BLaER1 (cell line): ENCODE measurements around the gene ZNF157.
"Not testable (repeated sequence)": the region's sequence is repeated elsewhere in the genome, so short reads cannot be mapped to it uniquely, and the experiment has no call there.

Experiments
- H3K27ac ChIP-seq: shearing (Covaris generic); formaldehyde crosslinking; 2 replicates; pipeline ENCODE4 v1.8.1; 2022
- H3K27me3 ChIP-seq: shearing (Covaris generic); formaldehyde crosslinking; 2 replicates; pipeline ENCODE4 v1.8.1; 2022
- H3K36me3 ChIP-seq: shearing (Covaris generic); formaldehyde crosslinking; 2 replicates; pipeline ENCODE4 v1.8.1; 2022
- H3K4me1 ChIP-seq: shearing (Covaris generic); formaldehyde crosslinking; 2 replicates; pipeline ENCODE4 v1.8.1; 2022
- H3K4me2 ChIP-seq: shearing (Covaris generic); formaldehyde crosslinking; 2 replicates; pipeline ENCODE4 v1.8.1; 2022
- H3K4me3 ChIP-seq: shearing (Covaris generic); formaldehyde crosslinking; 2 replicates; pipeline ENCODE4 v1.8.1; 2022
- H3K9ac ChIP-seq: shearing (Covaris generic); formaldehyde crosslinking; 2 replicates; pipeline ENCODE4 v1.8.1; 2022
- H3K9me3 ChIP-seq: shearing (Covaris generic); formaldehyde crosslinking; 2 replicates; pipeline ENCODE4 v1.8.1; 2022
- H4K20me1 ChIP-seq: shearing (Covaris generic); formaldehyde crosslinking; 2 replicates; pipeline ENCODE4 v1.8.1; 2022
- Cebpa-rat ChIP-seq: shearing (Covaris generic); IDR thresholded peaks from 2 replicates; pipeline ENCODE4 v1.8.1; 2022

The ZNF157 gene

DNA sequence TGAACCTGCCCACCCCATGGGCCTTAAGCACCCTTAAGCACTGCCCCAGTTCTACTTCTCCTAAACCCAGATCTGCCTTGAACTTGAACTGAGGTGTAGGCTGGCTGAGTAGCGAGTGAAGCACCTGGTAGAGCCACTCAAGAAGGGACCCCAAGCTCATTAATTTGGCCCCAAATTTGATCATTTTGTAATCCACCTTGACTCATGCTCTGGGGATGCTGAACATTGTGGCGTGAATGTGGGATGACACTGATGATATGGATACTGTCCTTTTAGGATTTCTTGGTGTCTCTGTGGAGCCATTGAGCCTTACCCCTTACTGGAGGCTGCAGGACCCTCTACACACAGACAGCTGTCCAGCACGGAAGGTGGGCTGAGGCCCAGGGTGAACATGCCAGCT is at the start of gene ZNF157:
ZNF157 (plus strand) TSS at position 301 of the 400 bp plus-strand sequence; CDS start at position 392, 91 bp downstream.
- H3K4me2 ChIP-seq: no peak within 1 kb of the TSS
- no peaks in the 10 kb centered on the region for H3K4me1 ChIP-seq
- H3K27ac ChIP-seq: no peak within 1 kb of the TSS
- no peaks in the 10 kb centered on the region for H4K20me1 ChIP-seq
- no peak for TF ChIP-seq Cebpa-rat
- no peak within 1 kb of the TSS for H3K4me3 ChIP-seq
- H3K36me3 ChIP-seq: no peaks in the 10 kb centered on the region
- H3K9me3 ChIP-seq: peaks cover 19% of the 10 kb centered on the region
- H3K27me3 ChIP-seq: peaks cover 19% of the 10 kb centered on the region; the same call in 1 of the 2 replicates
- H3K9ac ChIP-seq: no peak within 1 kb of the TSS

DNA sequence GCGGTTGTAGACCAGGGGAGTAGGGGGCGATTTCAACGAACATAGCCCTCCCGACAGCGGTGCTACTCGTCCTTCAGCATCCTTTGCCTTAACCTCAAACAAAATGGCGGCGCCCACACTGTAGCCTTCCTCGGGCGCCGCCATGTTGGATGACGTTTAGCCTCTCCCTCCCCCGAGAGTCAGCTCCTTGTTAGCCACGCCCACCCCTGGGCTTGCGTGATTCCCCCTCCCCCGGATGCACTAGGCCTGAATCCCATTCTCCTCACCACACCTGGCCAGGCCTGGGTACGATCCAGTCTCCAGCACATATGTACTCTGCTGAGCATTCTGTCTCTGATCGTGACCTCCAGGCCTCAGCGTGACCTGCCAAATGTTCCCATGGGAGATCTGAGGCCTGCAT is 49.0 kb upstream of the ZNF157 start:
- no peak overlapping the region for H3K27ac ChIP-seq
- peaks cover 7% of the 10 kb centered on the region for H3K27me3 ChIP-seq
- no peak for TF ChIP-seq Cebpa-rat
- no peak overlapping the region for H3K9ac ChIP-seq
- H3K4me3 ChIP-seq: no peak overlapping the region
- H4K20me1 ChIP-seq: no peaks in the 10 kb centered on the region
- H3K36me3 ChIP-seq: no peaks in the 10 kb centered on the region
- H3K4me2 ChIP-seq: no peak overlapping the region
- no peaks in the 10 kb centered on the region for H3K4me1 ChIP-seq
- peaks cover 4% of the 10 kb centered on the region; the same call in 1 of the 2 replicates for H3K9me3 ChIP-seq

DNA sequence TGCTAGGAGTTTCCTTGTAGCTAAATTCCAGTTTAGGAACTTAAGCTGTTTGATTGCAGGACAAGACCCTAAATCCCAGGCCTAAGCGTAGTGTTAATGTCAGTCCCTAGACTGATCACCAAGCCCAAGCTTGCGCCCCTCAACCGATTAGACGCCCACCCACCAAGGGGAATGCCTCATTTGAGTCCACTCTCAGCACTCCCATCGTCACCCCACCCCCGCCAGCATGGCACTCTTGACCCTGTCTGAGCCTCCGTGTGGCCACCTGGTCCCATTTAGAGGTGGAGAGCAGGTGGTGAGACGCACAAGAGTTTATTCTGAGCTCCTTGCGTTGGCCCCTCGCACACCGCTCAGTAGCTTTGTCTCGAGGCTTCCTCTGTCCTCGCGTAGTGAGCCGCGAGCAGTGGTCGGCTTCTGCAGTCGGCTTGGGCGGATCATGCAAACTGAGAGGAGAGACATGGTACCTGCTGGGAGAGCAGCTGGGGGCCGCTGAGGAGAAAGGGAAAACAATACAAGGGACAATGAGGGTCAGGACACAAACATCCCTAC is 48.5 kb upstream of the ZNF157 start:
- no peak overlapping the region for H3K4me3 ChIP-seq
- H3K9ac ChIP-seq: no peak overlapping the region
- H3K4me1 ChIP-seq: no peaks in the 10 kb centered on the region
- no peaks in the 10 kb centered on the region for H3K36me3 ChIP-seq
- no peak overlapping the region for H3K4me2 ChIP-seq
- H3K27me3 ChIP-seq: peaks cover 2% of the 10 kb centered on the region; the same call in 1 of the 2 replicates
- TF ChIP-seq Cebpa-rat: no peak
- H3K27ac ChIP-seq: no peak overlapping the region
- no peaks in the 10 kb centered on the region for H4K20me1 ChIP-seq
- H3K9me3 ChIP-seq: peaks cover 4% of the 10 kb centered on the region; the same call in 1 of the 2 replicates

DNA sequence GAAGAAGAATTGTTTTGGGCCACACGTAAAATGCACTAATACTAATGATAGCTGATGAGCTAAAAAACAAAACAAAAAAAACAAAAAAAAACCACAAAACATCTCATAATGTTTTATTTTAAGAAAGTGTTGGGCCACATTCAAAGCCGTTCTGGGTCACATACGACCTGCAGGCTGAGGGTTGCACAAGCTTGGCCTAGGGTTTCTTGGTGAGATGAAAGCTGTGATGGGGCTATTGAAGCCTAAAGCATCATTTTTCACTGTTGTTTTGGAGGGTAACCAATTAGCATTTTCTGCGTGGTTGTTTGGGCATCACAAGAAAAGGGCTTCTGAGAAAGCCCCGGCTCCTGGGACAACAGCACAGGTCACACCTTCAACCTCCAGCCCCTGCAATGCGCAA is 42.5 kb upstream of the ZNF157 start:
- H3K4me3 ChIP-seq: no peak overlapping the region
- H3K27ac ChIP-seq: no peak overlapping the region
- no peaks in the 10 kb centered on the region for H3K4me1 ChIP-seq
- H3K27me3 ChIP-seq: peaks cover 4% of the 10 kb centered on the region; the same call in 1 of the 2 replicates
- H3K36me3 ChIP-seq: no peaks in the 10 kb centered on the region
- no peaks in the 10 kb centered on the region for H4K20me1 ChIP-seq
- no peak overlapping the region for H3K4me2 ChIP-seq
- no peak for TF ChIP-seq Cebpa-rat
- no peaks in the 10 kb centered on the region for H3K9me3 ChIP-seq
- H3K9ac ChIP-seq: no peak overlapping the region

DNA sequence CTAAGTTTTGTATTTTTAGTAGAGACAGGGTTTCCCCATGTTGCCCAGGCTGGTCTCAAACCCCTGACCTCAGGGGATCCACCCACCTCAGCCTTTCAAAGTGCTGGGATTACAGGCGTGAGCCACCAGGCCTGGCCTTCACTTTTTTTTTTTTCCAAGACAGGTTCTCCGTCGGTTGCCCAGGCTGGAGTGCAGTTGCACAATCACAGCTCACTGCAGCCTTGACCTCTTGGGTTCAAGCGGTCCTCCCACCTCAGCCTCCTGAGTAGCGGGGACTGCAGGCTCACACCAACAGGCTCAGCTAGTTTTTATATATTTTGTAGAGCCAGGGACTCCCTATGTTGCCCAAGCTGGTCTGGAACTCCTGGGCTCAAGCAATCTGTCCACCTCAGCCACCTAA is 37.6 kb upstream of the ZNF157 start:
- not testable (repeated sequence) for H3K27ac ChIP-seq, H3K9ac ChIP-seq, H4K20me1 ChIP-seq, H3K4me3 ChIP-seq, H3K4me1 ChIP-seq, H3K4me2 ChIP-seq, H3K36me3 ChIP-seq, H3K9me3 ChIP-seq
- peaks cover 10% of the 10 kb centered on the region; the same call in 1 of the 2 replicates for H3K27me3 ChIP-seq

DNA sequence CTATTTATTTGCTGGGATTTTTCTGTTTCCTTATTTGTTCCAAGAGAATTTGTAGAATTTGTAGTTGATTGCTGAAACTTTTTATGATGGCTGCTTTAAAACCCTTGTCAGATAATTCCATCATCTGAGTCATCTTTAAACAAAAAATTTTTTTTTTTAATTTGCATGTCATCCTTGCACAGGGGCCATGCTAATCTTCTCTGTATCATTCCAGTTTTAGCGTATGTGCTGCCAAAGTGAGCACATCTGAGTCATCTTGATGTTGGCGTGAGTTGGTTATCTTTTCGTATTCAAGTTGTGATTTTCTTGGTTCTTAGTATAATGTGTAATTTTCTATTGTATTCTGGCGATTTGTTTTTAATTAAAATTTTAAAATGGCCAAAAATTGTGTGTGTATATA is 18.7 kb upstream of the ZNF157 start:
- TF ChIP-seq Cebpa-rat: no peak
- Histone ChIP-seq H3K9me3 (0 out of 2 replicates have a peak, but pooled peaks cover 2% of the 10 kb centered on the region), H3K4me1 (no peaks in the 10 kb centered on the region), H3K9ac (no peak overlapping the region), H3K36me3 (no peaks in the 10 kb centered on the region), H3K4me2 (no peak overlapping the region), H4K20me1 (no peaks in the 10 kb centered on the region), H3K27ac (no peak overlapping the region), H3K27me3 (no peaks in the 10 kb centered on the region), H3K4me3 (no peak overlapping the region)

DNA sequence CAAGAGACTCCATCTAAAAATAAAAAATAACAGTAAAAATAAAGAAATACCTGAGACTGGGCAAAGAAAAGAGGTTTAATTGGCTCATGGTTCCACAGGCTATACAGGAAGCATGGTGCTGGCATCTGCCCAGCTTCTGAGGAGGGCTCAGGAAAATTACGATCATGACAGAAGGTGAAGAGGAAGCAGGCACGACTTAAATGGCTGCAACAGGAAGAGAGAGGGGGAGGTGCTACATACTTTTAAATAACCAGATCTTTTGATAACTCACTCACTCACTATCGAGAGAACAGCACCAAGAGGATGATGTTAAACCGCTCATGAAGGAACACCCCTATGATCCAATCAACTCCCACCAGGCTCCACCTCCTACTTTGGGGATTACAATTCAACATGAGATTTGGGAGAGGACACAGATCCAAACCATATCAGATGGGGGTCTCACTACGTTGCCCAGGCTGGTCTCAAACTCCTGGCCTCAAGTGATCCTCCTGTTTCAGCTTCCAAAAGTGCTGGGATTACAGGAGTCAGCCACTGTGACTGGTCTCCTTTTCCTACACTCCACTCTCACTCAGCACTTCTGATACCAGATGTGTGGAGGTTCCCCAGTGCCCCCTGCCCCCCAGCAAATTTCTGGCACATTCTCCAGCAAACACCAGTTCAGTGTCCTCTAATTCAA is 11.9 kb upstream of the ZNF157 start:
- Histone ChIP-seq H3K27ac (peak overlapping the region; percentile 22; the same call in 1 of the 2 replicates), H4K20me1 (no peaks in the 10 kb centered on the region), H3K36me3 (no peaks in the 10 kb centered on the region), H3K4me2 (peak overlapping the region; percentile 52), H3K9ac (no peak overlapping the region), H3K4me3 (no peak overlapping the region), H3K9me3 (0 out of 2 replicates have a peak, but pooled peaks cover 7% of the 10 kb centered on the region), H3K27me3 (peaks cover 18% of the 10 kb centered on the region), H3K4me1 (peaks cover 16% of the 10 kb centered on the region)
- TF ChIP-seq Cebpa-rat: no peak

DNA sequence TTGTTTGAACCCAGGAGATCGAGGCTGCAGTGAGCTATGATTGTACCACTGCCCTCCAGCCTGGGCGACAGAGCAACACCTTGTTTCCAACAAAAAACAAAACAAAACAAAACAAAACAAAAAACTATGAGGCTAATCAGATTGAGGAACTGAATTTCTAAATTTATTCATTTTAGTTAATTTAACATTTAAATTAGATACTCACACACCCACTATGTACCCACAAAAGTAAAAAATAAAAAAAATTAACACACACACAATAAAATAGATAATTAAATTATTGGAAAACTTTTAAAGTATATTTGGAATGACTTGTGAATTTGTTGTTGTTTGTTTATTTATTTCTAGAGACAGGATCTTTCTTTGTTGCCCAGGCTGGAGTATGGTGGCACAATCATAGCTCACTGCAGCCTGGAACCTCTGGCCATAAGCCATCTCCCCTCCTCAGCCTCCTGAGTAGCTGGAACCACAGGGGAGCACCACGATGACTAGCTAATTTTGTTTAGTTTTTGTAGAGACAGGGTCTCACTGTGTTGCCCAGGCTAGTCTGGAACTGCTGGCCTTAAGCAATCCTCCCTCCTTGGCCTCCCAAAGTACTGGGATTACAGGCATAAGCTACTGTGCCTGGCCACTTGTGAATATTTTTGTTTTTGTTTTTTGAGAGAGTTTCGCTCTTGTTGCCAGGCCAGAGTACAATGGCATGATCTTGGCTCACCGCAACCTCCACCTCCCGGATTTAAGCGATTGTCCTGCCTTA is 9.8 kb upstream of the ZNF157 start:
- H3K27ac ChIP-seq: no peak overlapping the region
- no peak overlapping the region for H3K4me2 ChIP-seq

DNA sequence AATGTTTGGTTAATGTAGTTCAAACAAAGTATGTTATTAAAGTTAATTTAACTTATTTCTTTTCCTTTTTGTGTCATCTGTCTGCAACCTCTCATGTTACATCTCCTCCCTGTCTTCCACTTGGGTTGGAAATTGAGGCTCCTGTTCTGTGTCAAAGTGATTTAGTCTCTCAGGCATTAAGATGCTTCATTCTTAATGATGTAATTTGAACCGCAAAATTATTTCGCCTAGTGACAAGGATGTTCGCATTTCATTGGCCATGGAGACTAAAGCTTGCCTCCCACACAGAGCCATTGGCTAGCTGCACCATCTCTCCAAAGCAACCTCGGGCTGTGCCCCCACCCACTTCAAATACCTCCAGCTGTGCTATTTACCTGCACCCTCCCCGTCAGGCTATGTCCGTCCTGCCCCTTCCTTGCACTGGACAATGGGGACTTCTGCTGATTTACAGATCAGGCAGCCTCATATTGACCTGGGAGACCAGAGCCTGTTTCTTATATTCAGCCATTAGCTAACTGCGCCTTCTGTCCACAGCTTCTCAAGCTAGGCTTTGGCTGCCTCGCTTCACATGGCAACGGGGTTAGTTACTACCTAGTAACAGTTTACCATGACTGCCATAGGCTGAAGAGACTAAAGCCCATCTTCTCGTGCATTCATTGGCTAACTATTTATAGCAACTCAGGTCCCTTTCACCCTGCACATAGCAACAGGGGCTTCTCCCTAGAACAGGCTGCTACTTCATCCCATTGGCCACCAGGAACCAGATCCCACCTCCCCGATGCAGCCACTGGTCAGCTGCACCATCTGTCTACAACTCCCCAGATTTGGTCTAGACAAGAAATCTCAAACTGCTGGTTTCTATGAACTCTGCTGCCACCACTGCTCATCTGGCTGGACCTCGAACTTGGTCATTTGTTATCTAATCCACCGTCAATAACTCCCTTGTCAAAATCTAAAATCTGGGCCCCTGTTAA is 8.6 kb upstream of the ZNF157 start:
- H3K36me3 ChIP-seq: no peaks in the 10 kb centered on the region
- H3K4me2 ChIP-seq: peak overlapping the region; percentile 12; the same call in 1 of the 2 replicates
- H3K27me3 ChIP-seq: peaks cover 18% of the 10 kb centered on the region
- H3K9ac ChIP-seq: no peak overlapping the region
- H3K27ac ChIP-seq: no peak overlapping the region
- H3K9me3 ChIP-seq: peaks cover 29% of the 10 kb centered on the region
- H3K4me1 ChIP-seq: peaks cover 16% of the 10 kb centered on the region
- no peak overlapping the region for H3K4me3 ChIP-seq
- TF ChIP-seq Cebpa-rat: no peak
- H4K20me1 ChIP-seq: no peaks in the 10 kb centered on the region

More for the DNA sequence above, 9.8 kb upstream of the ZNF157 start:
- Histone ChIP-seq H4K20me1 (no peaks in the 10 kb centered on the region), H3K36me3 (no peaks in the 10 kb centered on the region), H3K4me1 (peaks cover 16% of the 10 kb centered on the region), H3K9me3 (peaks cover 19% of the 10 kb centered on the region), H3K4me3 (no peak overlapping the region), H3K27me3 (peaks cover 18% of the 10 kb centered on the region), H3K9ac (no peak overlapping the region)
- TF ChIP-seq Cebpa-rat: no peak
